ENCODE measurements around the gene MYRIP. TPM values are rescaled to one million over a fixed set of nuclear protein-coding genes. Genes with fewer than 3 reads are reported as not detected.
"Not testable (repeated sequence)": the region's sequence is repeated elsewhere in the genome, so short reads cannot be mapped to it uniquely, and the experiment has no call there.

The MYRIP gene
- total and polyA plus RNA-seq, 2 experiments from 2014 or later, result 1.5 to 1.8 TPM

DNA sequence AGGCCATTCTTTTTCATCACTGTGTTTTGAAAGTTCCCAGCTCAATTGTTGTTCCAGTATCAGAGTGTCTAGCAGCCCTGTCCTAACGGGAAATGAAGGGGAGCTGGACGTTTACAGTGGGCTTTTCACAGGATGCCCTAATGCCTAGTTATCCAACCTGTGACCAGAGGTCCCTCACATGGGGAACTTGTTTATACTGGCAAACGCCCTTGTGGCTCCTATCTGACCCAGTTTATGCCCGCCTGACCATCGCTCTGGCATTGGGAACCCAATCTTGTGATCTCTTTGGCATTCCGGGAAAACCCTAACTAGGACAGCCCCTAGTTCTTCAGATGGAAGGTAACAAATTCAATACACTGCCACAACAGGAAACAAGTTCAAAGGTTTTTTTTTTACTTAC lies 14.5 kb upstream of the MYRIP start:
- no peaks in the 10 kb centered on the region for H3K79me2 ChIP-seq (replicated peaks; ENCODE audit: insufficient read depth)
- H3K4me1 ChIP-seq (ENCODE audit: insufficient read depth), result no peaks in the 10 kb centered on the region
- H3K36me3 ChIP-seq (ENCODE audit: insufficient read depth), result no peaks in the 10 kb centered on the region
- no peaks in the 10 kb centered on the region for H3K9me2 ChIP-seq (ENCODE audit: insufficient read depth)
- peaks cover 3% of the 10 kb centered on the region for H3K27me3 Mint-ChIP-seq (ENCODE audit: insufficient read depth, low read depth, poor library complexity)
- H3K36me3 Mint-ChIP-seq (ENCODE audit: low read depth), result no peaks in the 10 kb centered on the region
- H3K4me3 Mint-ChIP-seq, result no peak overlapping the region
- H3K9me3 Mint-ChIP-seq, result no peaks in the 10 kb centered on the region
- no peaks in the 10 kb centered on the region for H3F3A ChIP-seq (replicated peaks; ENCODE audit: low read depth)
- no peaks in the 10 kb centered on the region for H3K27me3 ChIP-seq (ENCODE audit: insufficient read depth)
- no peaks in the 10 kb centered on the region for H4K20me1 ChIP-seq (replicated peaks; ENCODE audit: insufficient read depth)
- H3K4me2 ChIP-seq, result no peak overlapping the region
- H3K27ac Mint-ChIP-seq, result no peak overlapping the region
- H3K27ac ChIP-seq (ENCODE audit: low read depth), result no peak overlapping the region
- no peak for TF ChIP-seq CTCF (conservative IDR thresholded peaks at IDR 0.05; ENCODE audit: low read depth in 2 of 2)
- TF ChIP-seq CREB1 (CRISPR knock-in tag; IDR thresholded peaks at IDR 0.05; ENCODE audit: low read depth), result no peak
- no peak for TF ChIP-seq JUNB (IDR thresholded peaks at IDR 0.05; ENCODE audit: unreplicated experiment)
- TF ChIP-seq NANOG (IDR thresholded peaks at IDR 0.05; ENCODE audit: borderline replicate concordance), result no peak
- TF ChIP-seq ZNF331 (CRISPR knock-in tag; IDR thresholded peaks at IDR 0.05; ENCODE audit: low read depth), result no peak
- no peak overlapping the region for H2AFZ ChIP-seq
- H3K4me3 ChIP-seq, result no peak overlapping the region
- DNase-seq (ENCODE audit: low spot score) (no peak), ATAC-seq (no peak)
- 0 out of 3 replicates have a peak, but pooled peaks cover 2% of the 10 kb centered on the region for H3K4me1 Mint-ChIP-seq

- DNase-seq (ENCODE audit: low spot score), result no peak
- H3K27me3 ChIP-seq (ENCODE audit: insufficient read depth), result peaks cover 7% of the 10 kb centered on the region; the same call in 1 of the 2 replicates
- H3K27ac Mint-ChIP-seq, result no peak overlapping the region
- no peaks in the 10 kb centered on the region for H3F3A ChIP-seq (replicated peaks; ENCODE audit: low read depth)
- no peak overlapping the region for H3K27ac ChIP-seq (ENCODE audit: low read depth)
- no peaks in the 10 kb centered on the region for H3K36me3 ChIP-seq (ENCODE audit: insufficient read depth)
- no peak overlapping the region for H2AFZ ChIP-seq
- no peak overlapping the region for H3K4me3 ChIP-seq
- H3K4me2 ChIP-seq, result no peak overlapping the region
- no peaks in the 10 kb centered on the region for H3K4me1 ChIP-seq (ENCODE audit: insufficient read depth)
- no peak for ATAC-seq
- H3K4me3 Mint-ChIP-seq, result no peak overlapping the region
- 0 out of 3 replicates have a peak, but pooled peaks cover 2% of the 10 kb centered on the region for H3K4me1 Mint-ChIP-seq
- no peaks in the 10 kb centered on the region for H3K36me3 Mint-ChIP-seq (ENCODE audit: low read depth)
- peaks cover 10% of the 10 kb centered on the region; the same call in 1 of the 3 replicates for H3K9me3 Mint-ChIP-seq
- no peak for TF ChIP-seq EZH2 (IDR thresholded peaks at IDR 0.05; ENCODE audit: low read depth, unreplicated experiment)
- no peak for TF ChIP-seq EZH2phosphoT487 (IDR thresholded peaks at IDR 0.05; ENCODE audit: unreplicated experiment)
- no peak for TF ChIP-seq ETS1 (IDR thresholded peaks at IDR 0.05)
- TF ChIP-seq POLR2AphosphoS5 (IDR thresholded peaks at IDR 0.05; ENCODE audit: low read depth), result no peak
- no peaks in the 10 kb centered on the region for H3K79me2 ChIP-seq (replicated peaks; ENCODE audit: insufficient read depth)
- no peaks in the 10 kb centered on the region for H4K20me1 ChIP-seq (replicated peaks; ENCODE audit: insufficient read depth)
- peaks cover 10% of the 10 kb centered on the region; the same call in 1 of the 2 replicates for H3K9me2 ChIP-seq (ENCODE audit: insufficient read depth)
- H3K27me3 Mint-ChIP-seq (ENCODE audit: insufficient read depth, low read depth, poor library complexity), result peaks cover 2% of the 10 kb centered on the region
These were observed 8.2 kb upstream of the MYRIP start for GRCh38 chr3:39801216-39801615.

- Histone ChIP-seq H3K9me2 (ENCODE audit: insufficient read depth) (peaks cover 10% of the 10 kb centered on the region; the same call in 1 of the 2 replicates), H3K27me3 (ENCODE audit: insufficient read depth) (peaks cover 19% of the 10 kb centered on the region)
- not testable (repeated sequence) for H3K4me2 ChIP-seq; H3K27ac ChIP-seq (ENCODE audit: low read depth); H3K36me3 Mint-ChIP-seq (ENCODE audit: low read depth); H3F3A ChIP-seq (replicated peaks; ENCODE audit: low read depth); H4K20me1 ChIP-seq (replicated peaks; ENCODE audit: insufficient read depth); H2AFZ ChIP-seq; DNase-seq (ENCODE audit: low spot score); H3K36me3 ChIP-seq (ENCODE audit: insufficient read depth); H3K27me3 Mint-ChIP-seq (ENCODE audit: insufficient read depth, low read depth, poor library complexity); H3K4me3 ChIP-seq; H3K9me3 Mint-ChIP-seq; H3K27ac Mint-ChIP-seq; H3K79me2 ChIP-seq (replicated peaks; ENCODE audit: insufficient read depth); ATAC-seq; H3K4me1 Mint-ChIP-seq; H3K4me3 Mint-ChIP-seq; H3K4me1 ChIP-seq (ENCODE audit: insufficient read depth)
These were observed 6.9 kb upstream of the MYRIP start for GRCh38 chr3:39802486-39802885.
